WI38 (cell line): Measurements from ENCODE around the gene RYR1.
A peak's percentile ranks its signal among the peaks of the same experiment; 100 is the strongest.
"Not testable (repeated sequence)": the region's sequence is repeated elsewhere in the genome, so short reads cannot be mapped to it uniquely, and the experiment has no call there.

Experiments
- H3K4me3 ChIP-seq: 2 replicates; pipeline ENCODE4 v1.5.1; 2011; ENCODE audit warnings: low read depth, mild to moderate bottlenecking, control low read depth, low read length
- CTCF ChIP-seq: IDR thresholded peaks from 2 replicates; pipeline ENCODE4 v1.5.1; 2012; ENCODE audit warnings: low read depth, mild to moderate bottlenecking, control low read depth, low read length

Gene RYR1

GRCh38 chr19:38512277-38512676 lies 78.8 kb downstream of the RYR1 start:
- no peak for TF ChIP-seq CTCF
- H3K4me3 ChIP-seq: no peak overlapping the region

GRCh38 chr19:38513156-38513555 lies 79.7 kb downstream of the RYR1 start:
- not testable (repeated sequence) for H3K4me3 ChIP-seq

GRCh38 chr19:38513762-38514167 lies 80.3 kb downstream of the RYR1 start:
- H3K4me3 ChIP-seq: no peak overlapping the region
- TF ChIP-seq CTCF: no peak

- peak; percentile 79 for TF ChIP-seq CTCF
Observed at GRCh38 chr19:38514812-38515633, 81.5 kb downstream of the RYR1 start.

GRCh38 chr19:38515896-38516295 lies 82.4 kb downstream of the RYR1 start:
- TF ChIP-seq CTCF: no peak
- H3K4me3 ChIP-seq: no peak overlapping the region

More at GRCh38 chr19:38514812-38515633, 81.5 kb downstream of the RYR1 start:
- H3K4me3 ChIP-seq: no peak overlapping the region

- TF ChIP-seq CTCF: no peak
Observed at GRCh38 chr19:38516802-38517201, 83.3 kb downstream of the RYR1 start.

GRCh38 chr19:38517321-38517720 lies 83.8 kb downstream of the RYR1 start:
- TF ChIP-seq CTCF: no peak
- H3K4me3 ChIP-seq: no peak overlapping the region

More at GRCh38 chr19:38516802-38517201, 83.3 kb downstream of the RYR1 start:
- H3K4me3 ChIP-seq: no peak overlapping the region

- not testable (repeated sequence) for H3K4me3 ChIP-seq
Observed at GRCh38 chr19:38517980-38518379, 84.5 kb downstream of the RYR1 start.
